ENCODE data around the gene TRMT10A.

The TRMT10A gene

GRCh38 chr4:99594818-99595217 is 31.0 kb upstream of the TRMT10A start:
- no peak for TF ChIP-seq CTCF (IDR thresholded peaks at IDR 0.05; ENCODE audit: low read depth, low read length)
- no peak for DNase-seq
- Histone ChIP-seq H3K36me3 (no peaks in the 10 kb centered on the region), H3K4me3 (ENCODE audit: low read depth, low read length) (no peak overlapping the region), H3K4me1 (no peaks in the 10 kb centered on the region), H3K9me3 (no peaks in the 10 kb centered on the region), H3K27me3 (no peaks in the 10 kb centered on the region)

GRCh38 chr4:99593781-99594641 is 30.2 kb upstream of the TRMT10A start:
- DNase-seq: no peak
- no peaks in the 10 kb centered on the region for H3K4me1 ChIP-seq
- no peak overlapping the region for H3K4me3 ChIP-seq (ENCODE audit: low read depth, low read length)
- no peaks in the 10 kb centered on the region for H3K36me3 ChIP-seq
- TF ChIP-seq CTCF (IDR thresholded peaks at IDR 0.05; ENCODE audit: low read depth, low read length): no peak
- H3K9me3 ChIP-seq: no peaks in the 10 kb centered on the region
- no peaks in the 10 kb centered on the region for H3K27me3 ChIP-seq

- H3K4me1 ChIP-seq: peaks cover under 1% of the 10 kb centered on the region
- no peak for DNase-seq
- H3K27me3 ChIP-seq: no peaks in the 10 kb centered on the region
- H3K9me3 ChIP-seq: no peaks in the 10 kb centered on the region
- H3K4me3 ChIP-seq (ENCODE audit: low read depth, low read length): no peak overlapping the region
- no peak for TF ChIP-seq CTCF (IDR thresholded peaks at IDR 0.05; ENCODE audit: low read depth, low read length)
- no peaks in the 10 kb centered on the region for H3K36me3 ChIP-seq
Observed at GRCh38 chr4:99591757-99592156, 27.9 kb upstream of the TRMT10A start.

- H3K4me3 ChIP-seq (ENCODE audit: low read depth, low read length): no peak overlapping the region
- H3K4me1 ChIP-seq: peaks cover 10% of the 10 kb centered on the region
- H3K36me3 ChIP-seq: no peaks in the 10 kb centered on the region
- no peak for DNase-seq
- H3K9me3 ChIP-seq: no peaks in the 10 kb centered on the region
- no peak for TF ChIP-seq CTCF (IDR thresholded peaks at IDR 0.05; ENCODE audit: low read depth, low read length)
- H3K27me3 ChIP-seq: peaks cover 8% of the 10 kb centered on the region
Observed at GRCh38 chr4:99587803-99588202, 24.0 kb upstream of the TRMT10A start.

- Histone ChIP-seq H3K4me3 (ENCODE audit: low read depth, low read length) (no peak overlapping the region), H3K4me1 (peaks cover 10% of the 10 kb centered on the region), H3K9me3 (no peaks in the 10 kb centered on the region), H3K36me3 (no peaks in the 10 kb centered on the region), H3K27me3 (peaks cover 12% of the 10 kb centered on the region)
- DNase-seq: no peak
- no peak for TF ChIP-seq CTCF (IDR thresholded peaks at IDR 0.05; ENCODE audit: low read depth, low read length)
Observed at GRCh38 chr4:99587309-99587708, 23.5 kb upstream of the TRMT10A start.

- no peaks in the 10 kb centered on the region for H3K9me3 ChIP-seq
- TF ChIP-seq CTCF (IDR thresholded peaks at IDR 0.05; ENCODE audit: low read depth, low read length): no peak
- H3K4me1 ChIP-seq: peaks cover 10% of the 10 kb centered on the region
- H3K27me3 ChIP-seq: peaks cover 15% of the 10 kb centered on the region
- no peak for DNase-seq
- no peak overlapping the region for H3K4me3 ChIP-seq (ENCODE audit: low read depth, low read length)
- H3K36me3 ChIP-seq: no peaks in the 10 kb centered on the region
Observed at GRCh38 chr4:99586797-99587196, 23.0 kb upstream of the TRMT10A start.
